ENCODE data around the gene MLST8.
"Not testable (repeated sequence)": the region's sequence is repeated elsewhere in the genome, so short reads cannot be mapped to it uniquely, and the experiment has no call there.

The MLST8 gene

DNA sequence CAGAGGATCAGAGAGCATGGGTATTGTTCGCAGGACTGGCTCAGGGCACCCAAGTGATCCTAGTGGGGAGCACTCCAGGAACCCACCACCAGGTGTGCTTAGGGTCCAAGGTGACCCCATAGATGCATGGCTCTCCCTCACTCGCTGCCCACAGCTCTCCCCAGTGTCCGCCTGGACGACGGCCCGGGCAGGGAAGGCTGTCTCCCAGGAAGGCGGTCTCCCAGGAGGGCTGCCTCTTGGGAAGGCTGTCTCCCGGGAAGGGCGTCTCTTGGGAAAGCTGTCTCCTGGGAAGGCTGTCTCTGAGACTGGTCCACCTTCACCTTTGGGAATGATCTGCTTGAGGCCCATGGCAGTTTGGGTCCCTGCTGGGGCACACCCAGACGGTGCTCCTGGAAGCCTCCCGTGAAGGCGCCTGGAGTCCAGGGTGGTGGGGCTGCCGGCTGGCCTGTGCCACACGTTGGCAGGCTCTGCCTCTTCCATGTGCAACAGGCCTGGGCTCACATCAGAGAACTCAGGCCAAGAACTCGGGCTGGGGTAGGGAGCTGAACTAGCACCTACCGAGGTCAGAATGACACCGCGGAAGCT is 41.1 kb downstream of the MLST8 start:
- no peak for DNase-seq (ENCODE audit: low read depth)

DNA sequence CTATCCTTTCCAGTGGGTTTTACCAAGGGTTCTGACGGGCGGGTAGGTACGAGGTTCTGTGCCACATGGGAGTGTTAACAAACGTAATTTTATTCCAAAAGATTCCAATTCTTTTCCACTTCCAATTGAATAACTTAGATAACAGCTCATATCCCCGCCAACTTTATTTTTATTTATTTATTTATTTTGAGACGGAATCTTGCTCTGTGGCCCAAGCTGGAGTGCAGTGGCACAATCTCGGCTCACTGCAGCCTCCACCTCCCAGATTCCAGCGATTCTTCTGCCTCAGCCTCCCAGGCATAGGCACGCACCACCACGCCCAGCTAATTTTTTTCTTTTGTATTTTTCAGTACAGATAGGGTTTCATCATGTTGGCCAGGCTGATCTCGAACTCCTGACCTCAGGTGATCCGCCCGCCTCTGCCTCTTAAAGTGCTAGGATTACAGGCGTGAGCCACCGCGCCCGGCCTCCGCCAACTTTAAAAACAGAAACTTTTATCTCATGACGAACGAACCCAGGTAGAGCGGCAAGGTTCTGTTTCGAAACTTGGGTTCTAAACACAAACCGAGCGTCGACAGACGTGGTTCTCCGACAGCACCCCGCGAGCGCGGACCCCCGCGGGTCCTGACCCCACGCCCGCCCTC is 45.5 kb downstream of the MLST8 start:
- DNase-seq (ENCODE audit: low read depth): no peak

DNA sequence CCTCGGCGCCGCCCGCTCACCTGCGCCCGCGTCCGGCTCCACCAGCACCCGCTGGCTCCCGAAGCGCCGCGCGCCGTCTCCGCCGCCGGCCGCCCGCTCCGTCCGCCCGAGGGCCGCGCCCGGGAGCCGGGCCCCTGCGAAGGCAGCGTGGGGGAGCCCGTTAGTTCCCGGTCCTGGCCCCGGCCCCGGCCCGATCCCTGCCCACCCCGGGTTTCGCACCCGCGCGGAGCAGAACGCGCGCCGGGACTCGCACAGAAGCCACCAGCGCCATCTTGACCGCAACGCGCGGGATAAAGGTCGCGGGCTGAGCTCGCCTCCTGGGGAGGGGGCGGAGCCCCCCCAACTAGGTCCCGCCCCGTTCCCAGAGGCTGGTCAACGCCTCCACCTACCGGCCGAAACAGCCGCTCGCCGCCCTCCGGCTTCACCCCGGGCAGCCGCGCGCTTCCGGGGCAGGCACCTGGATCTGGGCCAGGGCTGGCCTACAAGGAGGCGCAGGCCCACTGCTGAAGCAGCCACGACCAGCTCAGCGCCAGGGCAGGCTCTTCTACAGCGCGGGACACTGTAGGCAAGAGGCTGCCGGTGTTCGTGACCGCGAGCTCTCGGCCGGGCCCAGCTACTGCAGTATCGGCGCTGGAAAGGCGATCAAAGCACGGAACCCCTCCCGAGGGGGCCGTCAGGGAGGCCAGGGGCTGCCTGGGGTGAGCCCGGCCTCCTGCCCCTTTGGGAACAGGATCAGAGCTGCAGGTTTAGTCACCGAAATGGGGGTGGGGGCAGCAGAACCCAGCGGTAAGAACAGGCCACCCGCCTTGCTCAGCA is 46.2 kb downstream of the MLST8 start, which contains the start of gene ECI1:
Gene ECI1 (minus strand): TSS at position 292 of the 816 bp plus-strand sequence. CDS start 21 bp downstream, at position 271.
- peak; percentile 76 for DNase-seq (ENCODE audit: low read depth)

DNA sequence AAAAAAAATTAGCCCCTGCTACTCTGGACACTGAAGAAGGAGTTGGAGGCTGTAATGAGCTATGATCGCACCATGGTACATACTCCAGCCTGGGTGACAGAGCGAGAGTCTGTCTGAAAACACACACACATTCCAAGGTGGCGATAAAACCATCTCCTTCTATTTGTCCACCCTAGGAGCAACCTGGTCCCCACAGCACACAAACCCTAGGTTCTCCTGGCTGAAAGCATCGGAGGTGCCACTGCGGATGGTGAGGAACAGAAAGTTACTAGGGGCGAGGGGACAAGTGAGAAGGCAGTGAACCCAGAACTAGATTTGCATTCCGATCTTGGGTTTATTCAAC is 47.5 kb downstream of the MLST8 start:
- no peak for DNase-seq (ENCODE audit: low read depth)

DNA sequence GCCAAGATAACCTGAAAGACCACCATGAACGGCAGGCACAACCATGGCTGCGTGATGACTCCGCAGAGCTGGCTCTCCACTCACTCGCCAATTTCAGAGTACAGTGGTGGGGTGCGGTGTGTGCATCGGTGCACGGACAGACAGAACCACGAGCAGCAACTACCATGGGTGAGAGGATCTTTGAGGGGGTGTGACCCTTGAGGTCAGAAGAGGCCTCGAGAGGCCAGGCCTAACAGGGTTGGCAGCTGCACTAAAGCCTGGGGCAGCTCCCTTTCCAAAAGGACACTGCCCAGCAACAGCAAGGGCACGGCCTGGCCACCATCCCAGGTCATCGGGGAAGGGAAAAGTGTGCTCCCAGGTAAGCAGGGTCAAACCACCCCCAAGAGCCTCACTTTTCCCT is 48.0 kb downstream of the MLST8 start:
- DNase-seq (ENCODE audit: low read depth): no peak

DNA sequence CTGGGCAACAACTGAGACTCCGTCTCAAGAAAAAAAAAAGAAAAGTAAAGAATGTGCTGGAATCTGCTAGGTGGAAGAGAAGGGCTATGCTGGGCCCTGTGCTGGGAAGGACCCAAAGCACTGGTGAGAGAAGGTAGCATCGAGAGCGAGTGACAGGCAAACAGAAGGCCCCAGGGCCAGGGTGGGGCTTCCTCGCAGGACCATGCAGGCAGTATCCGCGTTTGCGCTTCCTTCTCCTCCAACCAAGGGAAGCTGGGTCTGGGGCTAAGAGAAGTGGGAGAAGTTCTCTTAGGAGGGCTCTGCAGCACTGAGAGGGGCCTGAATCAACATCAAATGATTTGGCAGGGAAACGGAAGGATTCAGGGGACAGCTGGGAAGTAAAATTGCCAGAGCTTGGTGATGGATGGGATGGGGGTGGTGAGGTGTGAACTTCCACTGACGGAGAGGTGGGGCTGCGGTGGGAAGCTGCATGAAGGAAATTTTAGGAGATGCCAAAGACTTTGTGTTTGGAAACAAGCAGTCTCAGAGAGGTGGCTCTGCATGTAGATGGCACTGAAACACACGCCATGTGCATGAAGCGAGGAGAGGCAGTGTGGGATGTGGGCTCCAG is 51.4 kb downstream of the MLST8 start:
- DNase-seq (ENCODE audit: low read depth): no peak

DNA sequence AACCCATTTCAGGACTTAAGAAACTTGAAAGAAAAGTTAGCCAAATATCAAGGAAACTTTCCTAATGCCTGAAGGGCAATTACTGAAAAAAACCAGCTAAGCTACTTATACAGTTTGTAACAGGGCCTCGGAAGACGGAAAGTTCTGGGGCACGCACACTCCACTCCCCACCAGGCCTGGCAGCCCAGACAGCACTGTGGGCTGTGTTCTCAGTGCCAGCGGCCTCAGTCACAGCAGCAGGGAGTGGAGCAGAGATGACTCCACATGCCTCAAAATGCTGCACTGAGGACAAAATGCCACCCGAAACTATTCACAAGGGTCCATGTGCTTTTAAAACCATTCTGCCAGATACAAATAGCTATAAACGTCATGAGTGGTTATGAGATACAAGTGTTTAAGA is 52.5 kb downstream of the MLST8 start:
- no peak for DNase-seq (ENCODE audit: low read depth)

DNA sequence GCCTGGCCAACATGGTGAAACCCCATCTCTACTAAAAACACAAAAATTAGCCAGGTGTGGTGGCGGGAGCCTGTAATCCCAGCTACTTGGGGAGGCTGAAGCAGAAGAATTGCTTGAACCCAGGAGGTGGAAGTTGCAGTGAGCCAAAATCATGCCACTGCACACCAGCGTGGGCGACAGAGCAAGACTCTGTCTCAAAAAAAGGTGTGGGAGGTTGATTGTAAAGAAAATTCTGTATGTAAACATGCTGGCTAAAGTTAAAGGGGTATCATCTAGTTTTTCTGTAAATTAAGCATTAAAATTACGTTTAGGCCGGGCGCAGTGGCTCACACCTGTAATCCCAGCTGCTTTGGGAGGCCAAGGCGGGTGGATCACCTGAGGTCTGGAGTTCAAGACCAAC is 53.3 kb downstream of the MLST8 start:
- not testable (repeated sequence) for DNase-seq (ENCODE audit: low read depth)
